GM12874 (cell line): ENCODE measurements around the gene CAMSAP1.

Experiments used
- CTCF ChIP-seq: IDR thresholded peaks from 2 replicates; pipeline ENCODE4 v1.5.1; 2011; ENCODE audit warnings: low read depth, mild to moderate bottlenecking, control low read depth, low read length, moderate library complexity; ENCODE audit not compliant: insufficient read depth

Gene CAMSAP1

GRCh38 chr9:135864447-135865049 lies 42.8 kb downstream of the CAMSAP1 start:
- TF ChIP-seq CTCF = peak; percentile 86

GRCh38 chr9:135862809-135863208 lies 44.5 kb downstream of the CAMSAP1 start:
- no peak for TF ChIP-seq CTCF

GRCh38 chr9:135858491-135859185 lies 48.7 kb downstream of the CAMSAP1 start:
- no peak for TF ChIP-seq CTCF

- no peak for TF ChIP-seq CTCF
Measured at GRCh38 chr9:135857843-135858242, 49.5 kb downstream of the CAMSAP1 start.

- TF ChIP-seq CTCF = no peak
Measured at GRCh38 chr9:135857371-135857786, 50.0 kb downstream of the CAMSAP1 start.

GRCh38 chr9:135851748-135852147 lies 55.6 kb downstream of the CAMSAP1 start:
- TF ChIP-seq CTCF = no peak

GRCh38 chr9:135850737-135851136 lies 56.6 kb downstream of the CAMSAP1 start:
- no peak for TF ChIP-seq CTCF
